GM21360 (cell line): ENCODE results near the gene LRRC9.
"Not testable (repeated sequence)": the region's sequence is repeated elsewhere in the genome, so short reads cannot be mapped to it uniquely, and the experiment has no call there.

Experiments
- ATAC-seq: cut with Tn5 transposase; IDR thresholded peaks from one replicate; pipeline ENCODE4 v1.9.1; 2021; ENCODE audit warnings: mild to moderate bottlenecking, moderate library complexity; ENCODE audit not compliant: unreplicated experiment

The LRRC9 gene

GRCh38 chr14:59952141-59952540 is 32.2 kb downstream of the LRRC9 start:
- ATAC-seq = not testable (repeated sequence)

DNA sequence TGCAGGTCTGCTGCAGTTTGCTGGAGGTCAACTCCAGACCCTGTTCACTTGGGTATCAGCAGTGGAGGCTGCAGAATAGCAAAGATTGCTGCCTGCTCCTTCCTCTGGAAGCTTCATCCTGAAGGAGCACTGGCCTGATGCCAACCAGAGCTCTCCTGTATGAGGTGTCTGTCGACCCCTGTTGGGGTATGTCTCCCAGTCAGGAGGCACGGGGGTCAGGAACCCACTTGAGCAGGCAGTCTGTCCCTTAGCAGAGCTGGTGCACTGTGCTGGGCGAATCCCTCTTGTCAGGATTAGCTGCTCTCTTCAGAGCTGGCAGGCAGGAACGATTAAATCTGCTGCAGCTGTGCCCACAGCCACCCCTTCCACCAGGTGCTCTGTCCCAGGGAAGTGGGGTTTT is 37.9 kb downstream of the LRRC9 start:
- ATAC-seq = not testable (repeated sequence)

DNA sequence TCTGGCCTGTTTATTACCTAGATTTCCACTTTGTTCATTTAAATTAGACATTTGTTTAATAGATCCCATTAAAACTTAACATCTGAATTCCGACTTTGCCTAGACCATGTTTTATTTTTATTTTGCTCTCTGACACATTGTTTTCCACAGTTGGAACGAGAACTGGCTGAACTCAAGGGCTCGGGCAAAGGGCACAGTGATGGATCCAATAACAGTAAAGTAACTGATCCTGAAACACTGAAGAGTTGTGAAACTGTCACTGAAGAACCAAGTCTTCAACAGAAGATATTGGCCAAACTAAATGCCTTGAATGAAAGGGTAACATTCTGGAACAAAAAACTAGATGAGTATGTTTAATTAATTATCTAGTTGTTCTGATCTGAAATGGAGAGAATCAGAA is 39.7 kb downstream of the LRRC9 start:
- ATAC-seq = no peak

DNA sequence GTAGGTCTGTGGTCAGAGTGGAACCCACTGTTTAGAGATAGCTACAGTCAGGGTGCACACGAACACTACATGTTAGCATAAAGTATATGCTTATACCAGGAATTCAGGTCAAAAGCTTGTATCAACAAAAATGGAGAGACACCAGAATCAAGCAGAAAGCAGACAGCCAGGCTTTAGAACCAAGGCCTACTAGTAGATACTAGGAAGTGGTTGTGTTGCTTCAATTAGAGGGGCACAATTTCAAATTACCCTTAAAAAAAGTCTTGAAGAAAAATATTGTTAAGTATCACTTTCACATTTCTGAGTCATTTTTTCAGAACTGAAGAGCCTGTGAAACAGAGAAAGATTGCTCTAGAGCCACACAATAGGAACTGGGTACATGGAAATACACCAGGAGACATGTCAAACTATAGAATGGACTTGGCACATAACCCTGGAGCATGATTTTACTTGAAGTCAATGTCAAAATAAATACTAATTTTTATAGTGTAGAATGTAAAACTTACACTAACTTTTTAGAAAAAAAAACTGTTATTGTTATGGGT is 41.6 kb downstream of the LRRC9 start:
- peak; percentile 49 for ATAC-seq

DNA sequence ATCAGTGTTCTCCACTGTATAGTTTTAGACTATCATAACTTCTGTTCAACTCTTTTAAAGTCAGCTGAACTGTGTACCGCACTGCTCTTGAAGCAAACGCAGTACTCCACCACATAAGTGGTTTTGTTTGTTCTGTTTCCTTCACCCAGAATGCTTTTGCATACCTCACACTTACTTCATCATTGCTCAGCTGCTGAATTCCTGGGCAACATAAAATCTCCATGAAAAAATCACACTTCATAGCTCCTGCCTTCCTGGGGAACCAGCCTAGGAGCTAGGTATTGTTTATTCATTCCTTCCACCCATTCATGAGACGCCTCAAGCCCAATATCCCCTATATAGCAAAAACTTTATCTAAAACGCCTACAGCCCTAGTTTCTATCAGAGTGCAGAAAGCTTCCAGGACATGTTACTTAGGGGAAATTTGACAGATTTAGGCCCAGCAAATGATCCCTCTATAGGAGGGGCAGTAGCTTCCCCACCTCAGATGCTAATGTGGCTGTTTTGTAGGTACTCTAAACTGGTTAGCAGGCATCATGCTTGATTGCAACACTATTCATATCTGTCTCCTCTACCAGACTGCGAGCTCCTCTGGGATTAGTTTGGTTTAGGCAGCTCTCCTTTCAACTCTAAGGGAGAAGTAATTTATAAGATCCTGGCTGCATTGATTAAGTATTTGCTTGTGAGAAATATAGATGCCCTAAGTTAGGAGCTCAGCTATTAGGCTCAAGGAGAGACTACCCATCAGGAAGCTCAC is 44.5 kb downstream of the LRRC9 start:
- ATAC-seq = peak; percentile 17

GRCh38 chr14:59969319-59969718 is 49.4 kb downstream of the LRRC9 start:
- ATAC-seq = no peak

- no peak for ATAC-seq
Measured at GRCh38 chr14:59981564-59981963, 61.6 kb downstream of the LRRC9 start.

DNA sequence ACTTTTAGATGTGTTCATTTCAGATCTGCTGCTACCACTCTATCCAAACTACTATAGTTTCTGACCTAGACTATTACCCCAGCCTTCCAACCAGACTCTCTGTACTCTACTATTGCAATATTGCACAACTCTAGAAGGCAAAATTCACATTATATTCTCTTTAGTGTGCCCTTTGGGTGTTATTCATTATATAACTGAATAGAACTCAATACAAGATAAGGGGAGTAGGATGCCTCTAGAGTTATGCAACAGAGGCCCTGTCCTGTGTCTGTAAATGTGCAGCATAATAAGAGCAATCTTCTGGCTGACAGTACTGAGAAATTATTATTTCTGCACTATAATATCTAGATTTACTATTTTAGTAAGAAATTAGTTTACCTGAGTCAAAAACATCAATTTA is 63.1 kb downstream of the LRRC9 start:
- ATAC-seq = no peak

DNA sequence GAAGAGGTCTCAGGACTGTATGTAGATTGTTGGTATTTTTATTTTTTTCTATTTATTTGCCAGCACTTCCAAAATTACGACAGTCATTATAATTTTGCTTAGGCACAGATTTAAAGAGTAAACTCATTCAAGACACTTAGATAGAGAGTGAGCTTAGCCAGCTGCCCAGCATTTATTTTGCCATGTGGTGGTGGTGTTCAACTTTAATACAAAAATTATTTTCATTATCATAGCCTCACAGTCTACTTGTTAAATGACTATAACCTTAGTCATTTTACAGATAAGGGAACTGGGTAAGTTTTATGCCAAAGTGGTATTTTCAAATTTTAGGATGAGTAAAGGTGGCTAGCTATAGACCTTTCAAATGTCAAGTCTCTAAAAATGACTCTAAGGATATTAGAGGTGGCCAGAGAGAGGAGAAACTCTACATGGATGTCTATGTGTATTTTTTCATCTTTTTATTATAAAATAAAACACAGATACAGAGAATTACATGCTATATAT is 66.7 kb downstream of the LRRC9 start:
- no peak for ATAC-seq

- no peak for ATAC-seq
Measured at GRCh38 chr14:59997449-59997848, 77.5 kb downstream of the LRRC9 start.

- ATAC-seq = no peak
Measured at GRCh38 chr14:59997966-59998365, 78.0 kb downstream of the LRRC9 start.

- ATAC-seq = no peak
Measured at GRCh38 chr14:59998564-59998963, 78.6 kb downstream of the LRRC9 start.

DNA sequence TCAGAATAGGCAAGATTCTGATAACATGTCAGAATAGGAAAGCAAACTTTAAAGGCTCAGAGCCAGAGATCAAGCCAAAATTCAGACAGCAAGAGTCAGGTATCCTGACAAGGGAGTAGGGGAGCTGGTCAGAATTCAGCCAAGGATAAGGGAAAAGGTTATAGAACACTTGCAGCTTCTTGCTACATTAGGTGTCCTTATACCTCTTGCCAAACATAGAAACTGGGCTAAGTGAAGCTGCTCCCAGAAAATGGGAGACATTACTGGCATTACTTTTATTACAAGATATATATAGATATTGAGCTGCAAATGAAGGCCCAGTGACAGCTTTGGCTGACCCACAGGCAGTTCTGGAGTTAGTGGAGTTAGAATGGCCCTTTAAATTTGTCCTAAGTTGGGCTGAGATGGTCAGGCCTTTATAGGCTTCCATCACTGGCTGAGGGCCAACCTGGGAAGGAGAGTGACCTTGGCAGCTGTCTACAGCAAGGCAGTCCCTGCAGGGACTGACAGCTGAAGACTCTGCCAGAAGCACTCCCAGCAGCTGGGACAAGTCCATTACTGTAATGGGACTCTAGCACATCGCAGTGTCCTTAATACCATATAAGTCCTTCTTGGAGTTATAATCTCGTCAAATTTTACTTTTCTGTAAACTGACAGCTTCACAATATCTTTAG is 83.0 kb downstream of the LRRC9 start:
- no peak for ATAC-seq

GRCh38 chr14:60003991-60004390 is 84.0 kb downstream of the LRRC9 start:
- ATAC-seq = no peak

DNA sequence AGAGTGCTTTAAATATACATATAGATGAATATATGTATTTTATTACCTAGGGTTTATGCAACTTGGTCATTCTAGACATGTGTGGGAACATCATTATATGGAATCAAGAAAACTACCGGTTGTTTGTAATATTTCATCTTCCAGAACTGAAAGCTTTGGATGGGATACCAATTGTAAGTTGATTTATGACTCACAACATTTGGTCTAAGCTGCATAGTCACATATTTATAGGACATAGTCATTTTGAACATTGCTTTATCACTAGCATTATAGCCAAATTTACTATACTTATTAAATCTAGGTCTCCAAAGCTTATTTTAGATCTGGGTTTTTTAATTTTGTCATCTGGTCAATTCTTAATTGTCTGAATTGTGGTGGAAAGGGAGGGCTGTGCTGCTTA is 88.1 kb downstream of the LRRC9 start:
- no peak for ATAC-seq

DNA sequence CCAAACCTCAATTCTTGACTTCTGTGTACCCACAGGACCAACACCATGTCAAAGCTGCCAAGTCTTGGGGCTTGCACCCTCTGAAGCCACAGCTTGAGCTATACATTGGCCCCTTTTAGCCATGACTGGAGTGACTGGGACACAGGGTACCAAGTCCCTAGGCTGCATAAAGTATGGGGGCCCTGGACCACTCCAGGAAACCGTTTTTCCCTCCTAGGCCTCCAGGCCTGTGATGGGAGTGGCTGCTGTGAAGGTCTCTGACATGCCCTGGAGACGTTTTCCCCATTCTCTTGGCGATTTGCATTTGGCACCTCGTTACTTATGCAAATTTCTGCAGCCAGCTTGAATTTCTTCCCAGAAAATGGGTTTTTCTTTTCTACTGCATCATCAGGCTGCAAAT is 90.3 kb downstream of the LRRC9 start:
- ATAC-seq = not testable (repeated sequence)

- no peak for ATAC-seq
Measured at GRCh38 chr14:60014402-60014801, 94.5 kb downstream of the LRRC9 start.

- no peak for ATAC-seq
Measured at GRCh38 chr14:60021619-60022018, 101.7 kb downstream of the LRRC9 start.

- ATAC-seq = no peak
Measured at GRCh38 chr14:60025571-60025970, 105.6 kb downstream of the LRRC9 start.

GRCh38 chr14:60035177-60035576 is 115.2 kb downstream of the LRRC9 start:
- no peak for ATAC-seq

- ATAC-seq = not testable (repeated sequence)
Measured at GRCh38 chr14:60047976-60048375, 128.0 kb downstream of the LRRC9 start.

- no peak for ATAC-seq
Measured at GRCh38 chr14:60051721-60052221, 131.8 kb downstream of the LRRC9 start.
